Activated CD4-positive, alpha-beta T cell treated with anti-CD3 and anti-CD28 coated beads, Interleukin-2, amount 10 ng/mL, durations not matched to agents 24 days and 14 days (primary cell): ENCODE measurements around the gene INTS11. TPM values are rescaled to one million over a fixed set of nuclear protein-coding genes. Genes with fewer than 3 reads are reported as not detected.

ENCODE experiments used
- DNase-seq: peaks from one replicate; pipeline ENCODE4 v3.0.0; 2022
- H3K27ac Mint-ChIP-seq: one replicate; pipeline ENCODE4 v1.8.0; 2022; ENCODE audit warnings: mild to moderate bottlenecking, mixed read lengths
- H3K27me3 Mint-ChIP-seq: one replicate; pipeline ENCODE4 v1.8.0; 2022; ENCODE audit warnings: mixed read lengths
- H3K36me3 Mint-ChIP-seq: one replicate; pipeline ENCODE4 v1.8.0; 2022; ENCODE audit warnings: low read depth, mild to moderate bottlenecking, mixed read lengths
- H3K4me1 Mint-ChIP-seq: one replicate; pipeline ENCODE4 v1.8.0; 2021; ENCODE audit warnings: mixed read lengths
- H3K4me3 Mint-ChIP-seq: one replicate; pipeline ENCODE4 v1.8.0; 2022; ENCODE audit warnings: mild to moderate bottlenecking, moderate library complexity, mixed read lengths
- H3K9me3 Mint-ChIP-seq: one replicate; pipeline ENCODE4 v1.8.0; 2021; ENCODE audit warnings: mixed read lengths
- intact Hi-C: fragments of 100-400 bp; cut with micrococcal nuclease; formaldehyde crosslinking; loops from one replicate; pipeline ENCODE4 v1.15.1; 2023
- total RNA-seq: library from RNA; stranded (reverse); gene quantifications from 2 replicates; pipeline ENCODE4 v1.2.3, GENCODE V29; 2022

INTS11 gene
- total RNA-seq, 1 donor from 2014 or later = 145 TPM

GRCh38 chr1:1352786-1353388, 28.4 kb upstream of the INTS11 start:
- no peak overlapping the region for H3K4me3 Mint-ChIP-seq
- peaks cover 2% of the 10 kb centered on the region for H3K36me3 Mint-ChIP-seq
- H3K9me3 Mint-ChIP-seq = no peaks in the 10 kb centered on the region
- H3K4me1 Mint-ChIP-seq = peaks cover 6% of the 10 kb centered on the region
- no peak overlapping the region for H3K27ac Mint-ChIP-seq
- peaks cover 25% of the 10 kb centered on the region for H3K27me3 Mint-ChIP-seq
- no peak for DNase-seq
- intact Hi-C loops = no loop called here

GRCh38 chr1:1351511-1352427, 27.3 kb upstream of the INTS11 start:
- H3K27ac Mint-ChIP-seq = peak overlapping the region; percentile 73
- H3K4me1 Mint-ChIP-seq = peaks cover 16% of the 10 kb centered on the region
- peak overlapping the region; percentile 80 for H3K4me3 Mint-ChIP-seq
- DNase-seq = no peak
- no peaks in the 10 kb centered on the region for H3K9me3 Mint-ChIP-seq
- peaks cover 20% of the 10 kb centered on the region for H3K27me3 Mint-ChIP-seq
- H3K36me3 Mint-ChIP-seq = peaks cover 2% of the 10 kb centered on the region
- intact Hi-C loops = no loop called here

- Mint-ChIP-seq H3K36me3 (peaks cover 2% of the 10 kb centered on the region), H3K27me3 (peaks cover 20% of the 10 kb centered on the region), H3K9me3 (no peaks in the 10 kb centered on the region), H3K4me1 (peaks cover 19% of the 10 kb centered on the region), H3K4me3 (peak within 1 kb of the TSS; percentile 81), H3K27ac (no peak within 1 kb of the TSS)
- intact Hi-C loops = loop anchor here (2.0 kb wide), 3 partner anchors 25 to 49 kb away; partner anchors contain the start of genes AURKAIP1, CCNL2, CPTP and INTS11
- peak; percentile 91 for DNase-seq
Measured at GRCh38 chr1:1349256-1350012, 25.0 kb upstream of the INTS11 start, which contains the start of gene DVL1. Gene DVL1 (minus strand): TSS chr1:1349418. CDS start chr1:1349065, 353 bp downstream.

- peaks cover 17% of the 10 kb centered on the region for H3K4me1 Mint-ChIP-seq
- no peak overlapping the region for H3K27ac Mint-ChIP-seq
- peaks cover 2% of the 10 kb centered on the region for H3K36me3 Mint-ChIP-seq
Measured at GRCh38 chr1:1348420-1349255, 24.2 kb upstream of the INTS11 start.

GRCh38 chr1:1347663-1348419, 23.4 kb upstream of the INTS11 start:
- Mint-ChIP-seq H3K27ac (peak overlapping the region; percentile 58), H3K9me3 (no peaks in the 10 kb centered on the region), H3K4me3 (peak overlapping the region; percentile 81), H3K4me1 (peaks cover 17% of the 10 kb centered on the region), H3K36me3 (peaks cover 2% of the 10 kb centered on the region), H3K27me3 (peaks cover 9% of the 10 kb centered on the region)
- DNase-seq = no peak
- intact Hi-C loops = loop anchor here (2.0 kb wide), 3 partner anchors 23 to 51 kb away; partner anchors contain the start of genes AURKAIP1, CCNL2, CPTP and INTS11

More at GRCh38 chr1:1348420-1349255, 24.2 kb upstream of the INTS11 start:
- Mint-ChIP-seq H3K4me3 (peak overlapping the region; percentile 81), H3K9me3 (no peaks in the 10 kb centered on the region), H3K27me3 (peaks cover 14% of the 10 kb centered on the region)
- no peak for DNase-seq
- intact Hi-C loops = loop anchor here (2.0 kb wide), 3 partner anchors 24 to 50 kb away; partner anchors contain the start of genes AURKAIP1, CCNL2, CPTP and INTS11

GRCh38 chr1:1347026-1347595, 22.7 kb upstream of the INTS11 start:
- Mint-ChIP-seq H3K27ac (peak overlapping the region; percentile 51), H3K27me3 (peaks cover 1% of the 10 kb centered on the region), H3K36me3 (no peaks in the 10 kb centered on the region), H3K9me3 (no peaks in the 10 kb centered on the region), H3K4me3 (peak overlapping the region; percentile 81), H3K4me1 (peaks cover 12% of the 10 kb centered on the region)
- DNase-seq = no peak
- intact Hi-C loops = no loop called here

- H3K9me3 Mint-ChIP-seq = no peaks in the 10 kb centered on the region
- H3K36me3 Mint-ChIP-seq = no peaks in the 10 kb centered on the region
- H3K4me1 Mint-ChIP-seq = peaks cover 12% of the 10 kb centered on the region
- H3K27me3 Mint-ChIP-seq = no peaks in the 10 kb centered on the region
- peak overlapping the region; percentile 81 for H3K4me3 Mint-ChIP-seq
- intact Hi-C loops = no loop called here
- peak overlapping the region; percentile 26 for H3K27ac Mint-ChIP-seq
- DNase-seq = no peak
Measured at GRCh38 chr1:1346501-1346890, 22.0 kb upstream of the INTS11 start.

GRCh38 chr1:1345860-1346500, 21.5 kb upstream of the INTS11 start:
- peaks cover 4% of the 10 kb centered on the region for H3K36me3 Mint-ChIP-seq
- H3K9me3 Mint-ChIP-seq = no peaks in the 10 kb centered on the region
- intact Hi-C loops = no loop called here
- no peak for DNase-seq
- H3K4me3 Mint-ChIP-seq = no peak overlapping the region
- H3K27me3 Mint-ChIP-seq = no peaks in the 10 kb centered on the region
- no peak overlapping the region for H3K27ac Mint-ChIP-seq
- H3K4me1 Mint-ChIP-seq = peaks cover 12% of the 10 kb centered on the region

- H3K36me3 Mint-ChIP-seq = peaks cover 10% of the 10 kb centered on the region
- H3K4me1 Mint-ChIP-seq = peaks cover 12% of the 10 kb centered on the region
- H3K9me3 Mint-ChIP-seq = no peaks in the 10 kb centered on the region
- intact Hi-C loops = no loop called here
- no peaks in the 10 kb centered on the region for H3K27me3 Mint-ChIP-seq
- H3K27ac Mint-ChIP-seq = no peak overlapping the region
- H3K4me3 Mint-ChIP-seq = no peak overlapping the region
- no peak for DNase-seq
Measured at GRCh38 chr1:1345384-1345783, 20.9 kb upstream of the INTS11 start.

GRCh38 chr1:1344655-1345361, 20.3 kb upstream of the INTS11 start:
- H3K27ac Mint-ChIP-seq = no peak overlapping the region
- no peaks in the 10 kb centered on the region for H3K9me3 Mint-ChIP-seq
- H3K36me3 Mint-ChIP-seq = peaks cover 16% of the 10 kb centered on the region
- H3K27me3 Mint-ChIP-seq = no peaks in the 10 kb centered on the region
- no peak overlapping the region for H3K4me3 Mint-ChIP-seq
- intact Hi-C loops = no loop called here
- H3K4me1 Mint-ChIP-seq = peaks cover 12% of the 10 kb centered on the region
- DNase-seq = no peak

GRCh38 chr1:1343811-1344421, 19.5 kb upstream of the INTS11 start:
- Mint-ChIP-seq H3K36me3 (peaks cover 21% of the 10 kb centered on the region), H3K4me1 (peaks cover 12% of the 10 kb centered on the region), H3K27ac (no peak overlapping the region), H3K4me3 (no peak overlapping the region), H3K9me3 (no peaks in the 10 kb centered on the region), H3K27me3 (no peaks in the 10 kb centered on the region)
- DNase-seq = no peak
- intact Hi-C loops = no loop called here
